Stimulated activated naive CD8-positive, alpha-beta T cell treated with anti-CD3 and anti-CD28 coated beads, Interleukin-15, Interleukin-2, amounts not matched to agents 100 U/mL and 50 U/mL, for 24 hours (primary cell): ENCODE data around the gene BBX.

Experiments used
- ATAC-seq: fragments of 150-1000 bp; cut with Tn5 transposase; one replicate; pipeline ENCODE4 v1.10.0; 2021
- DNase-seq: peaks from one replicate; pipeline ENCODE4 v3.0.0; 2021

BBX gene

GRCh38 chr3:107845380-107846278 is 322.9 kb downstream of the BBX start:
- ATAC-seq: no peak
- no peak for DNase-seq

DNA sequence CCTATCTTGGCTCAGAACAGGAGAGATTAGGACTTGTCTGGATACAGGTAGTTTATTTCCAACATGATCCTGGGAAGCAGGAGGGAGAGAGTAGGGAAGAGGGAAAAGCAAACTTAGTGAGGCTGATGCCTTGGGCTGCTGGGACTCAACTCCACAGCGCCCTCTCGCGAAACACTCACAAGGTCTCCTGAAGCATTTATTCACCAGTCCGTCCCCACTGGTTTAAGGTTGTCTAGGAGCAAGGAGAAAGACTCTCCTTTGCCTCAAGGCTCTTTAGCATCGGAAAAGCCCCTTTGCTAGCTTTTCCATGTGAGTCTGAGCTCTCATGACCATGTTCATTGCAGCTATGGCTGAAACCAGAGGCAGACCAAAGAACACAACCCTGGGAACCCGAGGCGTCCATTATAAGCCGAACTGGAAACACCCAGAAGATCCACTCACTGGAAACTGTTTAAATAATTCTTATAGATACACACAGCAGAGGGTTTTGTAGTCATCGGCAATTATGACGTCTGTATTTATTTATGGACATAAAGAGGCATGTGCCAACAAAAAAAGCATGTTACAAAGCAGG is 323.6 kb downstream of the BBX start:
- DNase-seq (peak; percentile 51), ATAC-seq (no peak)

DNA sequence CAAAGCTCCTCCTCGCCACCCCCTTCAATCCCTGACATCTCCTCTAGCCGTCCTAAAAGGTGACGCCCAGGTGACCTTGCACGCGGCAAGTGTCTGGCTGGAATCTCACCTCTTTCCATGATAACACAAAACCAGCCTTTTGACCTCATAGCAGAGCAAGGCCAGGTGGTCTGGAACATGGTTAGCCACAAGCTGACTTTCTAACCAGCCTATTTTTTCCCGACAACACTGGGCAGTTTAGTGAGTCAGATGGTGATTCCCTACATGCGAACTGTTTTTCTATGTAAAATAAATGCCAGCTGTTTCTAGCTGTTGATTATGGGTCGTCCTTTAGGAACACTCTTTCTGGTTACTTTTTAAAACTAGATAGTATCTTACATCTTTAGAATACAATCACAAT is 325.0 kb downstream of the BBX start:
- DNase-seq (no peak), ATAC-seq (no peak)

DNA sequence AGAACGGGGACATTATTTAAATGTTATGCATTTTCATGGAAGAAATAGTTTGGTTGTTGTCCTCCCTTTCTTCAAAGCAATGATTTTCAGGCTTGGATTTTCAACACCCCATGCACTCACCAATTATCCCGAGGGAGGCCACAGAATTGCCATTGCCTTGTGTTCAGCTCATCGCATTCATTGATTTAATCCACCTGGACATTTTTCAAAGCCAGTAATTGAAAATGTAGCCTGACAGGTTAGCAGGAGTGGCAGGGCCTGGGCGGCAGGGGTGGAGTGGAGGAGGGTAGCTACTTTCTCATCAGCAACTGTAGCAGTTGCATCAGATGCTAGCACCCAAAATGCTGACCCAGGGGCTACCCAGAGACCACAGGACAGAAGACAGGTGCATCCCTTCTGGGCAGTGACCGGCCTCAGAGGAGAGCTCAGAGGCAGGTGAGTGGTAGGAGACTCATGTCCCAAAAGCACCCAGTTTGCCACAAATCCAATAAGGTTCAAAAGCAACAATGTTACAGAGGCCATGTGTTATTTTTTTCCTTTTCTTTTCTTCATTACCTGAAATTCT is 325.7 kb downstream of the BBX start:
- ATAC-seq (no peak), DNase-seq (no peak)

GRCh38 chr3:107850681-107851080 is 327.9 kb downstream of the BBX start:
- DNase-seq: no peak
- ATAC-seq: no peak

DNA sequence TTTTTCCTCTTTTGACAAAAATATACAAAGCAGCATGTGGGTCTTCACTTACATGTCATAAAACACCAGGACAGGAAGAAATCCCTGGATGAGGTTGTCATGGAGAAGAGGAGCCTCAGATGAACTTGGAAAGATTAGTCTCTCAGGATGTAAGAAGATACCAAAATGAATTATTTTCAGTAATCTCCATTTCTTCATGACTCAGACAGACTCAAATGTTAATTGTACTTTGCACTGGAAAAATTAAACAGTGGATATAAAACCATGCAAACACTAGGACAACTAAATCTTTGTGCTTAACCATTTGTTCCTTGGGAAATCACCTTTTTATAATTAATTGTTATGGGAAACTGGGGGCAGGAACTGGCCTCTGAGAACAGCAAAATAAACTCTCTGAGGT is 331.1 kb downstream of the BBX start:
- no peak for DNase-seq
- no peak for ATAC-seq

GRCh38 chr3:107854733-107855132 is 332.0 kb downstream of the BBX start:
- no peak for DNase-seq
- ATAC-seq: no peak

DNA sequence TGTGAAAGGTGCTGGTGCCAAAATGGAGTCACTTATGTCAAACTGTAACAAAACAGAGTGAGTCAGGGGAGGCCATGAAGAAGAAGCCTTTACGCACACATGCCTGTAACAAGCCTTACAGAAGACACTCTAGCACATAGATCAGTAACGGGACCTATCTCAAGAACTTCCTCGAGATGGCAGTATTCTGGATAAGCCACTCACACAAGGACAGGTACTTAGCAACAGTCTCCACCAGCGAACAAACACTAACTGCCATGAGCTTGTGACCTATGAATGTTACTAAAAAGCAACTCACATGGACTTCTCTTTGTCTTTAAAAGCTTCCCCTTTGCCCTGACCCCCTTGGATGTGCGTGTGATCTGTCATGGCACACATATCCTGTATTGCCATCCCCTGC is 332.9 kb downstream of the BBX start:
- no peak for DNase-seq
- ATAC-seq: no peak

DNA sequence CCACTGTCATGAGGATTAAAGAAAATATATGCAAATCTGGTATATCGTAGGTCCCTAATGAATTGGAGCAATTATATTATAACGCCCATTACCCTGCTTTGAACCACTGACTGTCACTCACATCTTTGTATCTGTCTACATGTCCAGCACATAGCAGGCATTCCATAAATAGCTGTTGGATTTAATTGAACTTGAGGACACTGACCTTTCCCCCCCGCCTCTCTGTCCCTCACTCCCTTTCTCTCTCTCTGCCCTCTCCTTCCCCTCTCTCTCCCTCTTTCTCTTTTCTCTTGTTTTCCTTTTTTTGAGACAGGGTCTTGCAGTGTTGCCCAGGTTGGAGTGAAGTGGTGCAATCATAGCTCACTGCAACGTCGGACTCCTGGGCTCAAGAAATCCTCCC is 335.1 kb downstream of the BBX start:
- DNase-seq: no peak
- ATAC-seq: no peak

DNA sequence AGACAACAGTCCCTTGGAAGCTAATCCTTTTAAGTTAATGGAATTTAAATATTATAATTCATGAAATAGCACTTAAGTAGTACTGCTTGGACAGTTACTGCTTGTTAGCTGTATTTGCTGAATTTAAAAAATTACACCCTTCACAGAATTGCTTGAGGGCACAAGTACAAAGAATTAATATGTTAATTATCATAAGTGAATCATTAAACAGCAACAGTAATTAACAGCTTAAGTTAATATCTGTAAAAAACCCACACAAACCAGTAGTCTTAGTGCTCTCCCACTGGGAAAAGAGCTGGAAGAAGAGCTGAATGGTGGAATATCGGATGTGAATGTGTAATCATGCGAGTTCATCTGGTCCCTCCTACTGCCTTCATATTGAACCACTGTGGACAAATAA is 336.1 kb downstream of the BBX start:
- ATAC-seq: no peak
- no peak for DNase-seq
